Ascending aorta (tissue), 2 donors: Measurements from ENCODE around the gene COX20. TPM values are rescaled to one million over a fixed set of nuclear protein-coding genes. Genes with fewer than 3 reads are reported as not detected.

ENCODE experiments used
- DNase-seq, 2 donors: peaks; one replicate each; pipeline ENCODE4 v3.0.0-alpha.2; 2019; ENCODE audit warnings: low spot score in 2 of 2
- H3K27ac ChIP-seq, 2 donors: fragments of 200-600 bp; sonication (generic); one replicate each; pipeline ENCODE4 v1.5.1; 2016 to 2017; ENCODE audit warnings: mild to moderate bottlenecking in 1 of 2
- H3K27me3 ChIP-seq: fragments of 200-600 bp; sonication (generic); one replicate; pipeline ENCODE4 v1.5.1; 2017
- H3K36me3 ChIP-seq, 2 donors: fragments of 200-600 bp; sonication (generic); one replicate each; pipeline ENCODE4 v1.5.1; 2016
- H3K4me1 ChIP-seq, 2 donors: fragments of 200-600 bp; sonication (generic); one replicate each; pipeline ENCODE4 v1.5.1; 2016 to 2017; ENCODE audit warnings: mild to moderate bottlenecking in 1 of 2
- H3K4me3 ChIP-seq, 2 donors: fragments of 200-600 bp; sonication (generic); one replicate each; pipeline ENCODE4 v1.5.1; 2016 to 2017; ENCODE audit warnings: mild to moderate bottlenecking in 1 of 2
- H3K9me3 ChIP-seq, 2 donors: fragments of 200-600 bp; sonication (generic); one replicate each; pipeline ENCODE4 v1.5.1; 2016
- intact Hi-C: fragments of 100-400 bp; cut with DNase I; formaldehyde crosslinking; loops from one replicate; pipeline ENCODE4 v1.15.1; 2023
- total RNA-seq: library from RNA; depleted of rRNA; stranded (reverse); fragments of >200 nt; gene quantifications from one replicate; pipeline ENCODE4 v1.1.0, GENCODE V29; 2016
- TF ChIP-seq, protein P1 (sequence below), 3 experiments: fragments of 200-600 bp in 2 of 3; fragments of 450-650 bp in 1 of 3; sonication (generic) in 2 of 3; IDR thresholded peaks; one replicate each; pipeline ENCODE4 v1.5.1; 2016 to 2019; ENCODE audit warnings: antibody characterized with exemption in 3 of 3, mild to moderate bottlenecking in 1 of 3, moderate library complexity in 1 of 3

The COX20 gene
- total RNA-seq, 1 donor from 2014 or later = 8.2 TPM

DNA sequence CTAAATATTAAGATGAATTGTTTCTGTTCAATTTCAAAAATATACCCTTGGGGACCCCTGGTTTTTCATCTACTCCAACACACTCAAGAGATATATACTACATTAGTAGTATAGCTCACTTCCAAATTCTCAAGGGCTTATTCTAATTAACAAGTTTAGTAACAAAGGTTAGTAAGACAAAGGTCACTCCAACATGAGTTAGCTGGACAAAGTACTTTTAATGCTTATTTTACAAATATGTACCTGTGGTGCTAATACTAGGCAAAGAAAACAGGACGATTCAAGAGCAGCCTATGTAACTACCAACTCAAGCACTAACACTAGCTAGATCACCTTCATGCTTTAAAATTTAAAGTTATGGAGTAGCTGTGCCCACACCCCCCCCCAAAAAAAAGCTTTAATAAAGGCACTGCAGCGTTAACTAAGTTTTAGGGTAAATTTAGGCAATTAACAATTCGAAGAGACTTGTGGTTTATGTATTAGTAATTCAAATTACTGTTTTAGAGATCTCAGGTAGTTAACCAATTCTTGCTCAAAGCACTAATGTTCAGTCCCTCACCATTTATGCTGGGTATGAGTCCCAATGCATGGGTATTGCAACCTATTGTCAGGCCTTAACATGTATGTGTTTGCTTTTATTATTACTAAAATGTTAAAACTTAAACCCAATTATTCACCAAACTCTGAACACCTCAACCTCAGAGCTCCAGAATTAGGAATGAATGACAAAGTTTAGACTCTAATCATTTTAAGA lies 14.8 kb downstream of the COX20 start:
- no peaks in the 10 kb centered on the region for H3K27me3 ChIP-seq
- H3K4me3 ChIP-seq = no peak overlapping the region
- no peak for DNase-seq
- H3K9me3 ChIP-seq = no peaks in the 10 kb centered on the region
- H3K27ac ChIP-seq = no peak overlapping the region
- intact Hi-C loops = no loop called here
- peaks cover 0 to 10% of the 10 kb centered on the region in 2 donors for H3K4me1 ChIP-seq
- TF ChIP-seq, protein P1, sequence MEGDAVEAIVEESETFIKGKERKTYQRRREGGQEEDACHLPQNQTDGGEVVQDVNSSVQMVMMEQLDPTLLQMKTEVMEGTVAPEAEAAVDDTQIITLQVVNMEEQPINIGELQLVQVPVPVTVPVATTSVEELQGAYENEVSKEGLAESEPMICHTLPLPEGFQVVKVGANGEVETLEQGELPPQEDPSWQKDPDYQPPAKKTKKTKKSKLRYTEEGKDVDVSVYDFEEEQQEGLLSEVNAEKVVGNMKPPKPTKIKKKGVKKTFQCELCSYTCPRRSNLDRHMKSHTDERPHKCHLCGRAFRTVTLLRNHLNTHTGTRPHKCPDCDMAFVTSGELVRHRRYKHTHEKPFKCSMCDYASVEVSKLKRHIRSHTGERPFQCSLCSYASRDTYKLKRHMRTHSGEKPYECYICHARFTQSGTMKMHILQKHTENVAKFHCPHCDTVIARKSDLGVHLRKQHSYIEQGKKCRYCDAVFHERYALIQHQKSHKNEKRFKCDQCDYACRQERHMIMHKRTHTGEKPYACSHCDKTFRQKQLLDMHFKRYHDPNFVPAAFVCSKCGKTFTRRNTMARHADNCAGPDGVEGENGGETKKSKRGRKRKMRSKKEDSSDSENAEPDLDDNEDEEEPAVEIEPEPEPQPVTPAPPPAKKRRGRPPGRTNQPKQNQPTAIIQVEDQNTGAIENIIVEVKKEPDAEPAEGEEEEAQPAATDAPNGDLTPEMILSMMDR (IDR thresholded peaks at IDR 0.05) = no peak
- H3K36me3 ChIP-seq = peaks cover 60 to 92% of the 10 kb centered on the region in 2 donors

DNA sequence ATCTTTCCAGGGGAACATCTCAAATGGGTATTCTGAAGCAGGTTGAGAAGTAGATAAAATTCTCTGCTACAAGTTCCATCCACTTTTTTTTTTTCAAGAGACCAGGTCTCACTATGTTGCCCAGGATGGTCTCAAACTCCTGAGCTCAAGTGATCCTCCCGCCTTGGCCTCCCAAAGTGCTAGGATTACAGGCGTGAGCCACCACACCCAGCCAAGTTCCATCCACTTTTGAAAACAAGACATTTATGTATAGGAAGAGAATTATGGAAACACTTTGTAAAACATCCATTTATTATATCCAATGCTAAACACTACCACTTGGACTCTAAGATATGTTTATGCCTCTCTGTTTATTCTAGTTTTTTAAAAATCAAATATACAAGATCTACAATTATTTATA lies 15.4 kb downstream of the COX20 start:
- Histone ChIP-seq H3K36me3 (peaks cover 60 to 92% of the 10 kb centered on the region in 2 donors), H3K4me1 (peaks cover 0 to 10% of the 10 kb centered on the region in 2 donors)

DNA sequence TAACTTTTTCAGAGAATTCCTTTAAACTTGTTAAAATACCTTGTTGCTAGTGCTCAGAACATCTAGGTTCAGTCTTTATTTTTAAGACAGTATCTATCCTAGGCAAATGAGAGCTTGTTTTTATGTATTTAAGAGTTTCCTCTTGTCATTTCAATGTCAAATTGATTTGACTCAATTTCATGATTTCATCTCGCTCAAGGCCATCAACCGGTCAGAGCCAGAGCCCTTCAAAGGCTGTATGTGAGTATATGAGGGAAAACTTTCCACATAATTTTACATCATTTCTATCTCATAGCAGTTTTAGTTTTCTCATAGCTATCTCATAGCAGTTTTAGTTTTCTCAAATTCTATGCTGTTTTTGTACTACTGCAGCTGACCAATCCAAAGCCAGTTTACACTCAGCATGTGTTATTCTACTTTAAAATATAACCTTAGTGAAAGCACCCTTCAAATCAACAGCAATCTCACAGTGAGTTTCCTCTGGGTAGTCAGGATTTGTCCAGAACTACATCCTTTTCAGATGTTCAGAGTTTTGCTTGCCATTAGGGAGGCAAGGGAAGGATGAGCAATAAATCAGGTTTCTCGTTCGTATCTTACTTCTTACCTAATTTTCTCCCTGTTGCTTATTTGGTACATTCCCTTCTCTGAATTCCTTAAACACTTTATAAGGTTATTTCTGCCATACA lies 16.2 kb downstream of the COX20 start:
- TF ChIP-seq, protein P1 (IDR thresholded peaks at IDR 0.05) = no peak
- intact Hi-C loops = no loop called here
- Histone ChIP-seq H3K4me1 (peaks cover 0 to 15% of the 10 kb centered on the region in 2 donors), H3K36me3 (peaks cover 62 to 92% of the 10 kb centered on the region in 2 donors), H3K27ac (no peak overlapping the region), H3K9me3 (no peaks in the 10 kb centered on the region), H3K4me3 (no peak overlapping the region), H3K27me3 (no peaks in the 10 kb centered on the region)
- no peak for DNase-seq

More for the DNA sequence above, 15.4 kb downstream of the COX20 start:
- Histone ChIP-seq H3K27me3 (no peaks in the 10 kb centered on the region), H3K4me3 (no peak overlapping the region), H3K27ac (no peak overlapping the region), H3K9me3 (no peaks in the 10 kb centered on the region)
- no peak for DNase-seq
- TF ChIP-seq, protein P1 (IDR thresholded peaks at IDR 0.05) = no peak
- intact Hi-C loops = no loop called here

DNA sequence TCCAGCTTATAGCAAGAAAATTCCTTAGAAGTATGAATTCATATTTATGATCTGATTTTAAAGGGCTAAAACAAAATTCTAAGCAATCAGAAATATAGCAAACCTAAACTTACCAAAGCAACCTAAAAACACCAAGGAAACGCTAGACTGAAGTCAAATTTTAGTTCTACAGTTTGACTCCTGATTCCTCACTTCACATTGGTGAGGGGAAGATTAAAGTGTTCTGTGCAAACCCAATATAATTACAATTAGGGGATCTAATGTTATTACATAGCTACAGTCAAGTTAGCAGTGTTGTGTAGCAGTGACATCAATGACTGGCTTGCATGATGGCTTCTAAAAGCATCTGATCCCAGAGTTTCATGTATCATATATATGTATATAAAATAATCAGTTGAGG lies 17.2 kb downstream of the COX20 start:
- H3K4me3 ChIP-seq = no peak overlapping the region
- no peak overlapping the region for H3K27ac ChIP-seq
- DNase-seq = no peak
- intact Hi-C loops = no loop called here
- H3K4me1 ChIP-seq = peaks cover 0 to 19% of the 10 kb centered on the region in 2 donors
- peaks cover 62 to 94% of the 10 kb centered on the region in 2 donors for H3K36me3 ChIP-seq
- H3K9me3 ChIP-seq = no peaks in the 10 kb centered on the region
- TF ChIP-seq, protein P1 (IDR thresholded peaks at IDR 0.05) = no peak
- H3K27me3 ChIP-seq = no peaks in the 10 kb centered on the region

DNA sequence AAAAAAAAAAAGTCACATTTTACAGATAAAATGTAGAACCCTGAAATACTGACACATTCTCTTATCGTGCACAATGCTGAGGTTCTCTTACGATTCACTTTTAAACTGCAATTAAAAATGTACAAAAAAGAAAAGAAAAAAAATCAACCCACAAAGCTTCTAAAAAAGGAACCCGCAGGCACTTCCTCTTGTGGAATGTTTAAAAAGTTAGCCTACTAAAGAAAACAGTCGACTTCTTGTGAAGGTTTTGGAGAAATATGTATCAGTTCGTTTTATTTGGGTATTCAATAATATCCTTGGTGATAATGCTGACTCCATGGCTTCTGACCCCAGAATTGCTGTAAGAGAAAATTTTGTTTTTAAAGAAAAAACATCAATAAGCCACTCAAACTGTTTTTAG lies 18.7 kb downstream of the COX20 start:
- H3K27ac ChIP-seq = no peak overlapping the region
- DNase-seq = no peak
- H3K4me1 ChIP-seq = peaks cover 0 to 34% of the 10 kb centered on the region in 2 donors
- TF ChIP-seq, protein P1 (IDR thresholded peaks at IDR 0.05) = no peak
- peaks cover 73 to 96% of the 10 kb centered on the region in 2 donors for H3K36me3 ChIP-seq
- H3K27me3 ChIP-seq = no peaks in the 10 kb centered on the region
- intact Hi-C loops = no loop called here
- no peak overlapping the region for H3K4me3 ChIP-seq
- no peaks in the 10 kb centered on the region for H3K9me3 ChIP-seq
